Progenitor cell of endocrine pancreas (in vitro differentiated cells): ENCODE data around the gene LPIN2. TPM values are rescaled to one million over a fixed set of nuclear protein-coding genes. Genes with fewer than 3 reads are reported as not detected.

ENCODE experiments used
- DNase-seq: peaks from one replicate; pipeline ENCODE4 v3.0.0; 2021; ENCODE audit warnings: low spot score; ENCODE audit not compliant: unreplicated experiment
- H3K27ac Mint-ChIP-seq: 2 replicates; pipeline ENCODE4 v1.8.0; 2021; ENCODE audit warnings: mild to moderate bottlenecking, moderate library complexity, mixed read lengths
- H3K27me3 Mint-ChIP-seq: 2 replicates; pipeline ENCODE4 v1.8.0; 2021; ENCODE audit warnings: mixed read lengths
- H3K36me3 Mint-ChIP-seq: 2 replicates; pipeline ENCODE4 v1.8.0; 2022; ENCODE audit warnings: mixed read lengths; ENCODE audit not compliant: insufficient read depth
- H3K4me1 Mint-ChIP-seq: 2 replicates; pipeline ENCODE4 v1.8.0; 2021; ENCODE audit warnings: low read depth, mixed read lengths
- H3K4me3 Mint-ChIP-seq: 2 replicates; pipeline ENCODE4 v1.8.0; 2021; ENCODE audit warnings: low read depth, mild to moderate bottlenecking, moderate library complexity, mixed read lengths
- H3K9me3 Mint-ChIP-seq: 2 replicates; pipeline ENCODE4 v1.8.0; 2021; ENCODE audit warnings: low read depth, mixed read lengths
- CTCF ChIP-seq: fragments of 200-600 bp; sonication (generic); IDR thresholded peaks from one replicate; pipeline ENCODE4 v1.5.0; 2021; ENCODE audit warnings: antibody characterized with exemption, mild to moderate bottlenecking; ENCODE audit not compliant: unreplicated experiment
- total RNA-seq: library from RNA; stranded (reverse); gene quantifications from 2 replicates; pipeline ENCODE4 v1.2.1, GENCODE V29; 2021

The LPIN2 gene
- total RNA-seq, 1 donor from 2014 or later = 25.9 TPM

GRCh38 chr18:2978208-2978607 is 34.7 kb downstream of the LPIN2 start:
- DNase-seq = no peak
- no peak overlapping the region for H3K27ac Mint-ChIP-seq
- H3K36me3 Mint-ChIP-seq = peaks cover 2% of the 10 kb centered on the region
- H3K4me1 Mint-ChIP-seq = peaks cover 28% of the 10 kb centered on the region
- no peak for TF ChIP-seq CTCF
- H3K9me3 Mint-ChIP-seq = no peaks in the 10 kb centered on the region
- H3K27me3 Mint-ChIP-seq = no peaks in the 10 kb centered on the region
- H3K4me3 Mint-ChIP-seq = no peak overlapping the region

- no peak overlapping the region for H3K4me3 Mint-ChIP-seq
- peaks cover 18% of the 10 kb centered on the region for H3K4me1 Mint-ChIP-seq
- H3K36me3 Mint-ChIP-seq = peaks cover 2% of the 10 kb centered on the region
- no peaks in the 10 kb centered on the region for H3K27me3 Mint-ChIP-seq
- DNase-seq = no peak
- H3K9me3 Mint-ChIP-seq = no peaks in the 10 kb centered on the region
- TF ChIP-seq CTCF = no peak
- peak overlapping the region; percentile 56 for H3K27ac Mint-ChIP-seq
Measured at GRCh38 chr18:2976218-2977132, 36.5 kb downstream of the LPIN2 start.

- TF ChIP-seq CTCF = no peak
- H3K4me3 Mint-ChIP-seq = no peak overlapping the region
- no peak overlapping the region for H3K27ac Mint-ChIP-seq
- H3K4me1 Mint-ChIP-seq = peaks cover 15% of the 10 kb centered on the region
- H3K36me3 Mint-ChIP-seq = peaks cover 3% of the 10 kb centered on the region
- DNase-seq = no peak
- H3K9me3 Mint-ChIP-seq = no peaks in the 10 kb centered on the region
- H3K27me3 Mint-ChIP-seq = no peaks in the 10 kb centered on the region
Measured at GRCh38 chr18:2974731-2975130, 38.2 kb downstream of the LPIN2 start.

- Mint-ChIP-seq H3K27me3 (no peaks in the 10 kb centered on the region), H3K4me3 (no peak overlapping the region), H3K36me3 (peaks cover 1% of the 10 kb centered on the region), H3K4me1 (peaks cover 18% of the 10 kb centered on the region), H3K9me3 (no peaks in the 10 kb centered on the region), H3K27ac (no peak overlapping the region)
- TF ChIP-seq CTCF = no peak
- no peak for DNase-seq
Measured at GRCh38 chr18:2971741-2972552, 41.0 kb downstream of the LPIN2 start.
